ENCODE measurements around the gene KAT6B. TPM values are rescaled to one million over a fixed set of nuclear protein-coding genes. Genes with fewer than 3 reads are reported as not detected.

KAT6B gene
- total and polyA plus RNA-seq, 2 donors (not counting 1 experiment from before 2014, with no cell fraction given): 8.6 to 111 TPM

- WGBS (ENCODE audit: insufficient coverage): 99% methylated on average over 12 of the region's 13 CpGs
- Histone ChIP-seq H3K4me2 (replicated peaks; ENCODE audit: low read depth, low read length, poor library complexity, severe bottlenecking) (no peak overlapping the region), H3K4me1 (ENCODE audit: control insufficient read depth in 2 of 2, insufficient read depth in 2 of 2, low read length in 2 of 2) (no peaks in the 10 kb centered on the region), H3K27me3 (replicated peaks in 1 of 4; ENCODE audit: control extremely low read depth in 1 of 4, control insufficient read depth in 3 of 4, insufficient read depth in 4 of 4, low read length in 3 of 4) (no peaks in the 10 kb centered on the region), H3K9ac (ENCODE audit: low read length) (no peak overlapping the region), H3K9me3 (ENCODE audit: control extremely low read depth in 1 of 3, control insufficient read depth in 2 of 3, insufficient read depth in 1 of 3, low read length in 2 of 3) (no peaks in the 10 kb centered on the region), H4K20me1 (ENCODE audit: control insufficient read depth, insufficient read depth, low read length, poor library complexity, severe bottlenecking) (no peaks in the 10 kb centered on the region), H3K36me3 (replicated peaks in 1 of 2; ENCODE audit: control extremely low read depth in 1 of 2, control insufficient read depth in 1 of 2, extremely low read depth in 1 of 2, insufficient read depth in 2 of 2, low read length in 1 of 2) (peaks cover 6 to 43% of the 10 kb centered on the region in 2 experiments), H2AFZ (ENCODE audit: insufficient read depth, low read depth, low read length, poor library complexity, severe bottlenecking) (no peak overlapping the region), H3K79me2 (ENCODE audit: control insufficient read depth, insufficient read depth, low read length) (no peaks in the 10 kb centered on the region), H3K27ac (ENCODE audit: low read length in 2 of 2) (no peak overlapping the region), H3K4me3 (ENCODE audit: control extremely low read depth in 1 of 5, extremely low read depth in 1 of 5, insufficient read depth in 1 of 5, low read depth in 2 of 5, low read length in 4 of 5) (no peak overlapping the region)
- Mint-ChIP-seq H3K9me3 (ENCODE audit: insufficient read depth) (no peaks in the 10 kb centered on the region), H3K4me1 (no peaks in the 10 kb centered on the region), H3K27me3 (no peaks in the 10 kb centered on the region), H3K4me3 (no peak overlapping the region), H3K27ac (no peak overlapping the region)
- DNase-seq: no peak
- POLR2A ChIA-PET: no interaction called here
- TF ChIP-seq EZH2 (IDR thresholded peaks at IDR 0.05; ENCODE audit: borderline replicate concordance, insufficient read depth, low read depth, low read length, poor library complexity, severe bottlenecking) (no peak), CTCF (IDR thresholded peaks at IDR 0.05) (no peak)
- ATAC-seq (ENCODE audit: low read depth): no peak
- CTCF ChIA-PET: interaction anchor here (1.1 kb wide), 1 partner anchor 10 kb away, joined by 3 read pairs; no protein-coding TSS in a partner anchor
- intact Hi-C loops (cut with micrococcal nuclease): no loop called here
Observed at GRCh38 chr10:75029857-75030256, 203.5 kb downstream of the KAT6B start.

- Histone ChIP-seq H3K9ac (ENCODE audit: low read length) (no peak overlapping the region), H3K36me3 (replicated peaks in 1 of 2; ENCODE audit: control extremely low read depth in 1 of 2, control insufficient read depth in 1 of 2, extremely low read depth in 1 of 2, insufficient read depth in 2 of 2, low read length in 1 of 2) (peaks cover under 1 to 39% of the 10 kb centered on the region in 2 experiments), H3K79me2 (ENCODE audit: control insufficient read depth, insufficient read depth, low read length) (no peaks in the 10 kb centered on the region), H3K27me3 (replicated peaks in 1 of 4; ENCODE audit: control extremely low read depth in 1 of 4, control insufficient read depth in 3 of 4, insufficient read depth in 4 of 4, low read length in 3 of 4) (no peaks in the 10 kb centered on the region), H3K27ac (ENCODE audit: low read length in 2 of 2) (no peak overlapping the region), H3K4me1 (ENCODE audit: control insufficient read depth in 2 of 2, insufficient read depth in 2 of 2, low read length in 2 of 2) (no peaks in the 10 kb centered on the region), H4K20me1 (ENCODE audit: control insufficient read depth, insufficient read depth, low read length, poor library complexity, severe bottlenecking) (no peaks in the 10 kb centered on the region), H3K4me3 (ENCODE audit: control extremely low read depth in 1 of 5, extremely low read depth in 1 of 5, insufficient read depth in 1 of 5, low read depth in 2 of 5, low read length in 4 of 5) (no peak overlapping the region), H2AFZ (ENCODE audit: insufficient read depth, low read depth, low read length, poor library complexity, severe bottlenecking) (no peak overlapping the region), H3K4me2 (replicated peaks; ENCODE audit: low read depth, low read length, poor library complexity, severe bottlenecking) (no peak overlapping the region), H3K9me3 (ENCODE audit: control extremely low read depth in 1 of 3, control insufficient read depth in 2 of 3, insufficient read depth in 1 of 3, low read length in 2 of 3) (no peaks in the 10 kb centered on the region)
- POLR2A ChIA-PET: no interaction called here
- Mint-ChIP-seq H3K27me3 (no peaks in the 10 kb centered on the region), H3K27ac (no peak overlapping the region), H3K4me3 (no peak overlapping the region), H3K4me1 (no peaks in the 10 kb centered on the region), H3K9me3 (ENCODE audit: insufficient read depth) (no peaks in the 10 kb centered on the region)
- no peak for DNase-seq
- intact Hi-C loops (cut with micrococcal nuclease): no loop called here
- no peak for ATAC-seq (ENCODE audit: low read depth)
- no peak for TF ChIP-seq EZH2 (IDR thresholded peaks at IDR 0.05; ENCODE audit: borderline replicate concordance, insufficient read depth, low read depth, low read length, poor library complexity, severe bottlenecking)
- TF ChIP-seq CTCF (IDR thresholded peaks at IDR 0.05): no peak
- CTCF ChIA-PET: interaction anchor here (1.1 kb wide), 1 partner anchor 10 kb away, joined by 3 read pairs; no protein-coding TSS in a partner anchor
- WGBS (ENCODE audit: insufficient coverage): over 99% methylated on average over 10 of the region's 10 CpGs
Observed at GRCh38 chr10:75030371-75030770, 204.0 kb downstream of the KAT6B start.
